HG03439 (cell line): ENCODE data around the gene ZNF311.

Source experiments
- ATAC-seq: cut with Tn5 transposase; IDR thresholded peaks from one replicate; pipeline ENCODE4 v1.9.1; 2021; ENCODE audit warnings: mild to moderate bottlenecking, moderate library complexity; ENCODE audit not compliant: unreplicated experiment

ZNF311 gene

DNA sequence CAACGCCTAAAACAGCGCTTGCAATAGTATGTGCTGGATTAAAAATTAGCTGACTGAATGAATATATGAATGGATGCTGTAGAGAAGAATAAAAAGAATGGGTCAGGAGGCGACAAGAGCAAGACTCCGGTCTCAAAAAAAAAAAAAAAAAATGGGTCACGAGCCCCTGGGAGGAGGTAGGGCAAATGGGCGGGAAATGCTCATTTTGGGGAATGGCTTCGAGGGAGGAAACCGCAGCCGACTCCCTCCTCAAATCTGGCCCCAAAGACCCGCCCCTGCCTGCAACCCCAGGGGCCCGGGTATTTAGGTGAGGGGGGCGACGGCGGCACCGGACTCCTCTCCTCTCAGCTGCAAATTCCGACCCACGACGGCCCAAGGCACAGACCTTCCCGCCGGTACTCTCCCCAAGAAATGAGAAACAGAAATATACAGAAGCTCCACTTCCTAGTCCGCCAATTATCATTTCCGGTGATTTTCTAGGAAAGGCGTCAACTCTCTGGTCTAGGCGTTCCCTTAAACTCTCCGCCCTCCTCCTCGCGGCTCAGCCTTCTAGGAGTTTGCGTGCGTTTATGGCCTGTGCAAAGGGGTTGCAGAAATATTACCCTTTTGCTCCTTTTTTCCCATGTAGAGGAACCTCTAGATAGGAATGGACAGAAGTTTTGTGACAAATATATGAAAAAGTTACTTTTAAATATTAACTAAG lies at the start of gene ZNF311:
Gene ZNF311, minus strand, starts transcription at position 133 of the 703 bp plus-strand sequence. CDS start 1,361 bp downstream, outside the sequence.
- no peak for ATAC-seq

DNA sequence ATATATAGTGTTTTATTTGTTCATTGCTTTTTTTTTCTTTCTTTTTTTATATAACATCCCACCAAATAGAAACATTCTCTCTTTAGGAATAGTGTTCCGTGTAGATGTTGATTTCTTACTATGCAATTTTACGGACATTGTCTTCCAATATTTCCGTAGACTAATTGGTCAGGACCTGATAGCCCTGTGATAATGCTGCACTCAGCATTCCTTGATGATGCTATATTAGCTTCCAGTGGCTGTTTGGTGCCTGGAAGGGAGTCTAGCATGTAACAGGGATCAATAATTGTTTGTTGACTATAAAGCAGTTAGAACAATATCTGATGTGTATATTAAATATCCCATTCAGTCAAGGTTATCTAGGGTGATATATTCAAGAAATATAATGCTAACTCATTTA lies 46.6 kb upstream of the ZNF311 start:
- ATAC-seq = no peak

DNA sequence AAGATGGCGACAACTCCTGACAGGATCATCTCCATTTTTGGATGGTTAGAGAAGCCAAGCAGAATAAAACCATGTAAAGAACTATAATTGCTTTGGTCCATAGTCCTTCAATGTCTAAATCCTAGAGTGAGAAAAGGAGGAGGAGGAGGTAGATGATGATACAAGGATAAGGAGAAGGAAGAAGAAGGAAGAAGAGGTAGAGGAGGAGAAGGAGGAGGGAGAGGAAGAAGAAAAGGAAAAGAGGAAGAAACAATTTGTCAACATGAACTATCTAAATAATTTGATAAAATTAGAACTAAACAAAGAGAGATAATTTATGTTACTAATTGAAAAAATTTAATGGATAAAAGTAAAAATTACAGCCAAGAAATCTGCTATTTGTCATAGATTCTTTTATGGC lies 40.0 kb upstream of the ZNF311 start, which contains the start of gene OR2W1:
Gene OR2W1, minus strand, starts transcription at position 101 of the 400 bp plus-strand sequence. Its CDS starts 0 bp downstream, at position 101.
- ATAC-seq = no peak

DNA sequence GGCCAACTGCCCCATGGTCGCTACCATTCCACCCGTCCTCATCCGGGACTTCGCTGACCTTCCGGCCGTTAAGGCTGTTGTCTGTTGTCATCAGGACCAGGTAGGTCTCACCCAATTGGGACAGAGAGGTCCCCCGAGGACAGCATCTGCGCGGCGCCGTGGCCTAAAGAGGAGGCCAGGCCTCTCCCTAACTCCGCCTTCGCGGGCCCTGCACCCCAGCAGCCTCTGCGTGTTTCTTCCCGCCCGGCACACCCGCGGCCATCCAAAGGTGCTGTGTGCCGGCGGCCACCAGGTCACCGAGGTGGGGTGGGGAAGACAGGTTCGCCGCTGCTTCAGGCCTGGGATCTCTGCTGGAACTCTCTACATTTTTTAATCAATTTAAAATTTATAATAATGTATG lies 30.8 kb upstream of the ZNF311 start:
- ATAC-seq = no peak

- no peak for ATAC-seq
These were observed 23.7 kb upstream of the ZNF311 start for GRCh38 chr6:29028821-29029220.

DNA sequence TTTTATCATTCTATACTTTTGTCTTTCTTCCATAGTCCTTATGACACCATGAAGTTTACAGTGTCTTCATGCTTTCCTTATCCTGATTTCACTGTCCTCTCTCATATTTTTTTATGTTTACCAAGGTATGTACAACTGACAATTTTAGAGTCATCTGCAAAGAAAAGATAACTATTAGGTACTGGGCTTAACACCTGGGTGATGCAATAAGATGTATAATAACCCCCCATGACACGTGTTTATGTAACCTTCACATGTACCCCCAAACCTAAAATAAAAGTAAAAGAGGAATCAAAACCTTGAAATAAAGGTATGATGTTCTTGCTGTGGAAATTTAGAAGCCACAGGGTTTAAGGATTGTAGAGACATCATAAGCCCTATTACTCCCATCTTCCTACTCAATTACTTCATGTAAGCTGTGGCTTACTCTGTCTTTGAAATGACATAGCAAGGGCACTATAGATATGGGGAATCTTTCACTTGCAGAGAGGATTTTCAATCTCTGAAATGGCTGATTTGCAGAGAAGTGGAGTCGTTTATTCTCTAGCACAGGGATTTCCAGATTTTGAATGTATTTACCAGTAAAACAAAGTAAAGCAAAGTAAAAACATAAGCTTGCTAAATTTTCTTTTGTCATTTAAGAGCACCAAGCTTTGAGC lies 20.9 kb upstream of the ZNF311 start:
- ATAC-seq = no peak

DNA sequence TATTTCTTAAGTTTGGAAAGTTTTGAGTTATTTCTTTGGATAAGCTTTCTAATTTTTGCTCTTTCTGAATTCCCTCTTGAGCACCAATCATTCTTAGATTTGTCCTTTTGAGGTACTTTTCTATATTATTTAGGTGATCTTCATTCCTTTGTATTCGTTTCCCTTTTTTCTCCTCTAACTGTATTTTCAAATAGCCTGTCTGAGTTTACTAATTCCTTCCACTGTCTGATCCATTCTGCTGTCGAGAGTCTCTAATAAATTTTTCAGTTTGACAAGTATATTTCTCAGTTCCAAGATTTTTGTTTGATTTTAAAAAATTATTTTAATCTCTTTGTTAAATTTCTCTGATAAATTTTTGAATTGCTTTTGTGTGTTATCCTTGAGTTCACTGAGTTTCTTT lies 16.3 kb upstream of the ZNF311 start:
- no peak for ATAC-seq

GRCh38 chr6:29019629-29020028 lies 14.5 kb upstream of the ZNF311 start:
- no peak for ATAC-seq

GRCh38 chr6:29017428-29017802 lies 12.3 kb upstream of the ZNF311 start:
- ATAC-seq = no peak

- ATAC-seq = peak; percentile 84
These were observed 11.7 kb upstream of the ZNF311 start for GRCh38 chr6:29016559-29017427.

DNA sequence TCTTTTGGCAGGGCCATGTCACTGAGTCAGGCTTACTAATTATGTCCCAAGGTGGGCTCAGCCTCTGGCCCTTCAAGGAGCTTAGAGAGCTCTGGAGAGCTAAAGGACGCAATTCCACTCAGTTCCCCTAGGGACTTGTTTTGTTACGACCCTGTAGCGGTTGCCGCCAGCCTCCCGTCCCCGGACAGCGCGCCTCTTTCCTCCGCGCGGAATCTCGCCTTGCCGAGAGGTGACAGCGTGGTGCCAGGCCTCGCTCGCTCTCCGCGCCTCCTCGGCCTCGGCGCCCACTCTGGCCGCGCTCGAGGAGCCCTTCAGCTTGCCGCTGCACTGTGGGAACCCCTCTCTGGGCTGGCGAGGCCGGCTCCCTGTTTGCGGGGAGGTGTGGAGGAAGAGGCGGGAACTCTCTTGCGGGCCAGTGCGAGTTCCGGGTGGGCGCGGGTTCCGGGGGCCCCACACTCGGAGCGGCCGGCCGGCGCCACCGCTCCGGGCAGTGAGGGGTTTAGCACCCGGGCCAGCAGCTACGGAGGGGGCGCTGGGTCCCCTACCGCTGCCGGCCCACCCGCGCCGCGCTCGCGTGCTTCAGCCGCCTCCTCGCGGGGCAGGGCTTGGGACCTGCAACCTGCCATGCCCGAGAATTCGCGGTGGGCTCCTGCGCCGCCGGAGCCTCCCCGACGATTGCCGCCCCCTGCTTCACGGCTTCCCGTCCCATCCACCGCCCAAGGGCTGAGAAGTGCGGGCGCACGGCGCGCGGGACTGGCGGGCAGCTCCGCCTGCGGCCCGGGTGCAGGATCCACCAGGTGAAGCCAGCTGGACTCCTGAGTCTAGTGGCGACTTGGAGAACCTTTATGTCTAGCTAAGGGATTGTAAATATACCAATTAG lies 9.9 kb upstream of the ZNF311 start:
- no peak for ATAC-seq

DNA sequence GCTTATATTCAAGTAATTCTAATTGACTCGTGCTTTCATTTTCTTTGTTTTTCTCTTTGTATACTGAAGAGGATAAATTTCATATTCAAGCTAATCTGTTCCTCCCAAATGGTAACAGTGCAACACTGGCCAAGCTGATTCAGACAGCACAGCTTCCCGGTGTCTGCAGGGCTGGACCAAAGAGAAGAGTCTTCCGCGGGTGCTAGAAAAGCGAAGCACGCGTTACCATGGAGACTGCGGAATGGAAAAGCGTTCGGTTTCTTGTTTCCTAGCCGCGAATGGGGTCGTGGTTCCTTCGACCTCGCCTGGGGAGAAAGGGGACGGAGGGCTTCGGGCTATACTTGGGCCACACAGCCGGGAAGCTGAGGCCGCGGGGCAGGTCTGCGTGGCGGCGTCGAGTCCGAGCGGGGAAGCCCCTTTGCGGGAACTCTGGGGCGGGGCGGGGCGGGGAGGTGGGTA lies 6.2 kb upstream of the ZNF311 start:
- ATAC-seq = no peak

DNA sequence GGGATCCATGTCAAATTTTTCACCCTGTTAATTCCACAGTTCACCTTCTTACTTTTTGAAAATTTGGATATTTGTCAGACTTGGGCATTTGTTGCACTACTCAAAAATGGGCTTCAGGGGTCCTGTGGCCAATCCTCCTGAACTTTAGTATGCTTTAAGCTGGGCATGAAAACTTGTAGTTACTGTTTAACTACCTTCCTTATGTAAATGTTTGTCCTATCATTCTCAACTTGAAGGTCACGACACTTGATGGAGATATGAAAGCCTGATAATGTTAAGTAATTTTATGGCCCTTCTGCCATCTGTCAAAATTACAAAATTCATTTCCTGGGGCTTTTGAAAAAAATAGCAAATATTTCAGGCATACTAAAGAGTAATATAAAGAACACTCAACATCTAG lies 4.2 kb upstream of the ZNF311 start:
- ATAC-seq = no peak

GRCh38 chr6:29008089-29008488 lies 3.0 kb upstream of the ZNF311 start:
- ATAC-seq = no peak

DNA sequence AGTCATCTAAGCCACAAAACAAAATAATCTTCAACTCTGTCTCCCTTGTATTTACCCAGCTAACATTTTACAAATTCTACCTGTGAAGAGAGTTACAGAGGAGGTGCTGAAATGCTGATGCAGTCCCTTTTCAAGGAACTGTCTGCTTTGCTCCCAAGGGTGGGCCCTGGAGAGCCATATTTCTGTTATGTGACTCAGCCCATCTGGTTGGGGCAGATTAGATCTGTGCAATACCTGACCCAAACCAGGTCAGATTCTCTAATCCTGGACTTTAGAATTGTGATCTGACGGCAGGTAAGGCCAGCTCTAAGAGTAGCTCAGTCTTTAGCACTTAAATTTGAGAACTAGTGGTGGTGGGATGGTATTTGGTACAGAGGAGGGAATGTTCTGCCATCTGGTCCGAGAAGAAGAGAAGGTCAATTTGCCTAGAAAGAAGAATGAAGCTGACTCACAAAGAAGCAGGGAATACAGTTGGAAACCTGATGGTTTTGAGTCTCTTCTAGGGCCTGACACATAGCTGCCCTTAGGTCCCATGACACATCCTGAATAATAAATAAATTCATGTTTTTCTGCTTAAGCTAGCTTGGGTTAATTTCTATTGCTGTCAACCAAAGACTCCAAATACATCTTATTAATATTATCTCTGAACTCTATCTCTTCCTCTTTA lies 8.1 kb downstream of the ZNF311 start:
- no peak for ATAC-seq

- ATAC-seq = no peak
These were observed 9.9 kb downstream of the ZNF311 start for GRCh38 chr6:28995093-28995650.

DNA sequence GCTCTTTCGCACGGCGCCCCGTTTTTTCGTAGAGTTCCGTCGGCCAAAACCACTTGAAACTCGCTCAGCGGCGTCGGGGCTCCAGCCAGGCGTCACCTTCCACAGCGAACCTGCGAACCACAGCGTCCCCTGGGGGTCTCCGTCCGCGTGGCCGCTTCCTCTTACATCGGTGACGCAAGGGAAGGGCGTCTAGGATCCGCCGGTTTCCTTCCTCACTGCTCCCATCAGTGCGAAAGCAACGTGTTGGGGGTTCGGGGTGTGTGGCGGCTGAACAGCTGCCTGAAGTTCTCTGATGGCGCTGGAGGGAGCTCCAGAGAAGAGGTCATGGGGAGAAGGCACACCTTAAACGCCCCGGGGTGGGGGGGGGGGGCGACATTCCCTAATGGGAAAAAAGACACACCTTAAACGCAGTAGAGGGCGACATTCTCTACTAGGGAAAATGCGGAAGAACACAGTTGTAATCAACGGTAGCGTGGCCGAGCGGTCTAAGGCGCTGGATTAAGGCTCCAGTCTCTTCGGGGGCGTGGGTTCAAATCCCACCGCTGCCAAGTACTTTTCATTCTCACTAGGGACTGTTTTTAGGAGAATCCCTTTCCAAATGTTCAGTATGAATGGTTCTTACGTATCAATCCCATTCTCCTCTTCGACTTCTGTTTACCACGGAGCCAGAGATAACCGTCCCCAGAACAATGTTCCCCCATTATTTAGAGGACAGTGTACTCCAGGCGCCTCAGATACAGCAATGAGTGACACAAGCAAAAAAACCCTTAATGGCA lies 16.4 kb downstream of the ZNF311 start:
- ATAC-seq = no peak

DNA sequence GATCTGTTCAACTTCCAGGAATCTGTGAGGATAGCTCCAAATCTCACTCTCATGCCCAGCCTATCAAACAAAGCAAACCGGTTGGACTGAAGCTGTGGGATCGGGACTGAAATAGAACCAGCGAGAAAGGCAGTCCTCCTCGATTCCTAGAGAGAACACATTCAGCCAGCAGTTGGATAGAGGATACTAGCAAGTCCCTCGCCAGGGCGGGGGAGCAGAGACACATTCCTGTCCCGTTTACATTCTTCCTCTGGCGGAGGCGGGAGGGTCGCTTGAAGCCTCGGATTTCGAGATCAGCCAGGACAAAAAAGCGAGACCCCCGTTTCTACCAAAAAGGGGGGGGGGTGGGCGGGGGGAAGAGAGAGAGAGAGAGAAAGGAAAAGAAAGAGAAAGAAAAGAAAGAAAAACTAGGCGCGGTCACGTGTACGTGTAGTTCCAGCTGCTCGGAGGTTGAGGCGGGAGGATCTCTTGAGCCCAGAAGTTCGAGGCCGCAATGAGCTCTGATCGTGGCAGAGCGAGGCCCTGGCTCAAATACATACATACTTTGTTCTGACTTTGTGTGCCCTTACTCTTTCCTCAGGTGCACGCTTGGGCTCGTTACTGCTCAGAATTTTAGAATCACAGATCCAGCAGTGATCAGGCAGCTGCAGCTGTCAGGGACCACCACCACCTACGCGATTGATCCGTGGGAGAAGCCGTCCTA lies 19.5 kb downstream of the ZNF311 start:
- ATAC-seq = no peak
